SK-N-SH treated with all-trans-retinoic acid at 6 μM for 48 hours (cell line): ENCODE data around the gene TNS3.

Source experiments
- CSDC2 ChIP-seq: fragments of 250-450 bp; sonication (Bioruptor Pico); IDR thresholded peaks from 2 replicates; pipeline ENCODE4 v1.5.0; 2020; ENCODE audit warnings: mild to moderate bottlenecking, moderate library complexity
- ISL1 ChIP-seq: fragments of 250-450 bp; sonication (Bioruptor Pico); IDR thresholded peaks from 2 replicates; pipeline ENCODE4 v2.1.2; 2022; ENCODE audit warnings: mild to moderate bottlenecking, moderate library complexity
- POU6F1 ChIP-seq: fragments of 250-450 bp; sonication (Bioruptor Pico); IDR thresholded peaks from 2 replicates; pipeline ENCODE4 v1.8.0; 2021; ENCODE audit warnings: low read depth, mild to moderate bottlenecking, moderate library complexity, borderline replicate concordance
- RARB ChIP-seq: fragments of 250-450 bp; sonication (Bioruptor Pico); IDR thresholded peaks from 2 replicates; pipeline ENCODE4 v1.8.0; 2021; ENCODE audit warnings: mild to moderate bottlenecking, moderate library complexity
- TCF4 ChIP-seq: fragments of 250-450 bp; sonication (Bioruptor Pico); IDR thresholded peaks from 2 replicates; pipeline ENCODE4 v1.8.0; 2021; ENCODE audit warnings: mild to moderate bottlenecking, moderate library complexity, borderline replicate concordance
- TSHZ2 ChIP-seq: fragments of 250-450 bp; sonication (Bioruptor Pico); IDR thresholded peaks from 2 replicates; pipeline ENCODE4 v1.5.0; 2020; ENCODE audit warnings: mild to moderate bottlenecking, moderate library complexity

- TF ChIP-seq TSHZ2 (no peak), TCF4 (CRISPR knock-in tag) (no peak), ISL1 (no peak), POU6F1 (CRISPR knock-in tag) (no peak), CSDC2 (CRISPR knock-in tag) (no peak), RARB (CRISPR knock-in tag) (no peak)
Observed at GRCh38 chr7:47252675-47253074, 329.2 kb downstream of the TNS3 start.
